Lung (tissue), 12 donors: ENCODE data around the gene ADK. TPM values are rescaled to one million over a fixed set of nuclear protein-coding genes. Genes with fewer than 3 reads are reported as not detected.

Experiments used
- ATAC-seq: fragments of 200-7000 bp; cut with Tn5 transposase; one replicate; pipeline ENCODE4 v1.9.1; 2020; ENCODE audit warnings: moderate number of reproducible peaks; ENCODE audit not compliant: insufficient read depth, low FRiP score
- DNase-seq, 3 donors: peaks; one replicate each; pipeline ENCODE4 v3.0.0-alpha.2; 2013 to 2017
- H3K27ac ChIP-seq, 2 donors: one replicate each; pipeline ENCODE4 v1.5.1; 2013; ENCODE audit warnings: mild to moderate bottlenecking in 2 of 2, moderate library complexity in 2 of 2, control low read depth in 1 of 2, inconsistent platforms in 1 of 2, low read depth in 1 of 2, low read length in 1 of 2
- H3K27me3 ChIP-seq, 3 donors: one replicate each; pipeline ENCODE4 v1.5.1; 2013; ENCODE audit warnings: low read length in 2 of 3; ENCODE audit not compliant: control insufficient read depth in 3 of 3, insufficient read depth in 3 of 3
- H3K36me3 ChIP-seq, 4 donors: one replicate each; pipeline ENCODE4 v1.5.1; 2013; ENCODE audit warnings: low read length in 4 of 4, mild to moderate bottlenecking in 1 of 4, moderate library complexity in 1 of 4; ENCODE audit not compliant: control insufficient read depth in 4 of 4, insufficient read depth in 4 of 4
- H3K4me1 ChIP-seq, 5 donors: one replicate each; pipeline ENCODE4 v1.5.1; 2013; ENCODE audit warnings: low read length in 5 of 5, mild to moderate bottlenecking in 2 of 5, moderate library complexity in 1 of 5; ENCODE audit not compliant: control insufficient read depth in 5 of 5, insufficient read depth in 5 of 5
- H3K4me3 ChIP-seq: one replicate; pipeline ENCODE4 v1.5.1; 2013; ENCODE audit warnings: mild to moderate bottlenecking, control low read depth, moderate library complexity
- H3K9ac ChIP-seq, 2 donors: one replicate each; pipeline ENCODE4 v1.5.1; 2013; ENCODE audit warnings: low read length in 2 of 2, control low read depth in 1 of 2; ENCODE audit not compliant: insufficient read depth in 1 of 2
- H3K9me3 ChIP-seq, 4 donors: one replicate each; pipeline ENCODE4 v1.5.1; 2013; ENCODE audit warnings: low read length in 3 of 4, mild to moderate bottlenecking in 1 of 4, moderate library complexity in 1 of 4; ENCODE audit not compliant: control insufficient read depth in 4 of 4, insufficient read depth in 3 of 4
- CTCF ChIP-seq: IDR thresholded peaks from 2 replicates; pipeline ENCODE4 v1.5.1; 2012; ENCODE audit warnings: mild to moderate bottlenecking; ENCODE audit errors: control extremely low read depth, extremely low read depth
- WGBS, 2 donors: extraction: QIAGEN DNeasy Blood & Tissue Kit; methylation state at CpG; one replicate each; pipeline ENCODE4 v1.1.7; 2013; 5-methylcytosine and 5-hydroxymethylcytosine counted together
- polyA plus RNA-seq, 2 donors: library from polyadenylated mRNA; stranded (reverse); fragments of 200-250 nt; gene quantifications; one replicate each; pipeline ENCODE4 v1.2.1, GENCODE V29; 2013
- total RNA-seq, 2 donors: library from RNA; depleted of rRNA in 1 of 2; stranded (reverse); fragments of >200 nt in 1 of 2; gene quantifications; one replicate each; pipeline ENCODE4 v1.2.1, GENCODE V29; 2014 to 2021
- donor health status: control.
- donor health status: control.
- donor health status: Bipolar disorder and iron deficiency.
- donor health status: healthy.
- donor health status: DM: yes; HTN: yes; CAD: no.

The ADK gene
- total and polyA plus RNA-seq, 4 donors = 31.6 to 82.3 (median 42.9) TPM

- DNase-seq (no peak), ATAC-seq (no peak)
- Histone ChIP-seq H3K36me3 (peaks cover 0 to 3% (median 0%) of the 10 kb centered on the region in 4 donors), H3K27ac (no peak overlapping the region), H3K4me3 (no peak overlapping the region), H3K4me1 (peaks cover 0 to 3% (median 0%) of the 10 kb centered on the region in 5 donors), H3K9ac (no peak overlapping the region), H3K9me3 (no peaks in the 10 kb centered on the region), H3K27me3 (no peaks in the 10 kb centered on the region)
- WGBS, 2 donors = 97 to 98% methylated on average over 4 of the region's 4 CpGs
- no peak for TF ChIP-seq CTCF
Observed at GRCh38 chr10:74282151-74282847, 131.3 kb downstream of the ADK start.

GRCh38 chr10:74282848-74283210 is 131.8 kb downstream of the ADK start:
- TF ChIP-seq CTCF = no peak
- H3K9ac ChIP-seq = no peak overlapping the region

GRCh38 chr10:74289188-74289587 is 138.2 kb downstream of the ADK start:
- DNase-seq = peak in 1 of 3 donors; percentile 54
- Histone ChIP-seq H3K36me3 (peaks cover 0 to 3% (median 0%) of the 10 kb centered on the region in 4 donors), H3K4me1 (peaks cover 0 to 13% (median 5%) of the 10 kb centered on the region in 5 donors), H3K27me3 (no peaks in the 10 kb centered on the region), H3K9ac (no peak overlapping the region), H3K9me3 (no peaks in the 10 kb centered on the region), H3K4me3 (no peak overlapping the region), H3K27ac (no peak overlapping the region)
- TF ChIP-seq CTCF = no peak
- ATAC-seq = no peak
- WGBS, 2 donors = 60 to 84% methylated on average over 3 of the region's 3 CpGs

More at GRCh38 chr10:74282848-74283210, 131.8 kb downstream of the ADK start:
- 82 to 93% methylated on average over 2 of the region's 2 CpGs for WGBS, 2 donors
- DNase-seq (no peak), ATAC-seq (no peak)
- H3K27ac ChIP-seq = no peak overlapping the region
- no peaks in the 10 kb centered on the region for H3K27me3 ChIP-seq
- H3K4me1 ChIP-seq = peaks cover 0 to 3% (median 0%) of the 10 kb centered on the region in 5 donors
- H3K9me3 ChIP-seq = no peaks in the 10 kb centered on the region
- peaks cover 0 to 3% (median 0%) of the 10 kb centered on the region in 4 donors for H3K36me3 ChIP-seq
- H3K4me3 ChIP-seq = no peak overlapping the region
